Gastrocnemius medialis (tissue), 4 donors: ENCODE measurements around the gene AACS. TPM values are rescaled to one million over a fixed set of nuclear protein-coding genes. Genes with fewer than 3 reads are reported as not detected.

Experiments
- ATAC-seq, 2 donors: fragments of 150-250 bp; one replicate each; pipeline ENCODE4 v1.9.1; 2016
- DNase-seq, 2 donors: peaks; one replicate each; pipeline ENCODE4 v3.0.0-alpha.2; 2019
- H3K27ac ChIP-seq, 4 donors: fragments of 200-600 bp; sonication (generic); 1 replicate in 1 of 4; 2 replicates in 3 of 4; pipeline ENCODE4 v1.5.1; 2016 to 2018; ENCODE audit warnings: mild to moderate bottlenecking in 2 of 4, moderate library complexity in 1 of 4
- H3K27me3 ChIP-seq, 3 donors: fragments of 200-600 bp; sonication (generic) in 2 of 3; 1 replicate in 1 of 3; 2 replicates in 2 of 3; pipeline versions ENCODE4 v1.5.1 to v1.6.0; 2016 to 2019; ENCODE audit warnings: mild to moderate bottlenecking in 1 of 3, moderate library complexity in 1 of 3
- H3K36me3 ChIP-seq, 2 donors: fragments of 200-600 bp; sonication (generic) in 1 of 2; one replicate each; pipeline ENCODE4 v1.5.1; 2017 to 2018
- H3K4me1 ChIP-seq, 2 donors: fragments of 200-600 bp; sonication (generic) in 1 of 2; one replicate each; pipeline ENCODE4 v1.5.1; 2016 to 2017; ENCODE audit warnings: mild to moderate bottlenecking in 2 of 2
- H3K4me3 ChIP-seq, 4 donors: fragments of 200-600 bp; sonication (generic) in 3 of 4; 1 replicate in 1 of 4; 2 replicates in 3 of 4; pipeline ENCODE4 v1.5.1; 2016 to 2019; ENCODE audit warnings: mild to moderate bottlenecking in 2 of 4
- H3K9me3 ChIP-seq, 3 donors: fragments of 200-600 bp; sonication (generic) in 2 of 3; 1 replicate in 1 of 3; 2 replicates in 2 of 3; pipeline ENCODE4 v1.5.1; 2016 to 2019
- CTCF ChIP-seq, 5 experiments: fragments of 450-650 bp in 3 of 5; fragments of 200-600 bp in 2 of 5; sonication (generic) in 2 of 5; IDR thresholded peaks in 4 of 5; conservative IDR thresholded peaks in 1 of 5; 1 replicate in 4 of 5; 2 replicates in 1 of 5; pipeline ENCODE4 v1.5.1; 2016 to 2019; ENCODE audit warnings: antibody characterized with exemption in 5 of 5, mild to moderate bottlenecking in 3 of 5, moderate library complexity in 3 of 5
- POLR2A ChIP-seq, 2 donors: fragments of 450-650 bp; IDR thresholded peaks; one replicate each; pipeline ENCODE4 v1.6.1; 2017; ENCODE audit warnings: antibody characterized with exemption in 2 of 2, mild to moderate bottlenecking in 2 of 2, moderate library complexity in 2 of 2
- in situ Hi-C, 4 donors: fragments of 200-750 bp; cut with MboI; loops; one replicate each; pipeline versions ENCODE4 v1.15.0 to v1.8.0; 2017; ENCODE audit warnings: low sequenced_read_pairs in 4 of 4
- intact Hi-C: fragments of 100-400 bp; cut with DNase I; formaldehyde crosslinking; loops from one replicate; pipeline ENCODE4 v1.15.1; 2023; ENCODE audit warnings: low total_unique reads
- total RNA-seq, 4 donors: library from RNA; depleted of rRNA; stranded (reverse); fragments of >200 nt; gene quantifications; one replicate each; pipeline versions ENCODE4 v1.1.0 to v1.2.3, GENCODE V29; 2016

Gene AACS
- total RNA-seq, 4 donors from 2014 or later: 6.0 to 11.8 (median 8.8) TPM

- Histone ChIP-seq H3K4me1 (no peaks in the 10 kb centered on the region), H3K4me3 (no peak overlapping the region), H3K27ac (no peak overlapping the region), H3K27me3 (no peaks in the 10 kb centered on the region), H3K36me3 (peaks cover 0 to 25% of the 10 kb centered on the region in 2 donors), H3K9me3 (no peaks in the 10 kb centered on the region)
- no peak for ATAC-seq
- DNase-seq: no peak
- in situ Hi-C loops: no loop called here
- TF ChIP-seq CTCF (IDR thresholded peaks at IDR 0.05 in 4 of 5, conservative IDR thresholded peaks at IDR 0.05 in 1 of 5) (no peak), POLR2A (IDR thresholded peaks at IDR 0.05) (no peak)
- intact Hi-C loops: no loop called here
Observed at GRCh38 chr12:125091401-125091800, 26.2 kb downstream of the AACS start.

DNA sequence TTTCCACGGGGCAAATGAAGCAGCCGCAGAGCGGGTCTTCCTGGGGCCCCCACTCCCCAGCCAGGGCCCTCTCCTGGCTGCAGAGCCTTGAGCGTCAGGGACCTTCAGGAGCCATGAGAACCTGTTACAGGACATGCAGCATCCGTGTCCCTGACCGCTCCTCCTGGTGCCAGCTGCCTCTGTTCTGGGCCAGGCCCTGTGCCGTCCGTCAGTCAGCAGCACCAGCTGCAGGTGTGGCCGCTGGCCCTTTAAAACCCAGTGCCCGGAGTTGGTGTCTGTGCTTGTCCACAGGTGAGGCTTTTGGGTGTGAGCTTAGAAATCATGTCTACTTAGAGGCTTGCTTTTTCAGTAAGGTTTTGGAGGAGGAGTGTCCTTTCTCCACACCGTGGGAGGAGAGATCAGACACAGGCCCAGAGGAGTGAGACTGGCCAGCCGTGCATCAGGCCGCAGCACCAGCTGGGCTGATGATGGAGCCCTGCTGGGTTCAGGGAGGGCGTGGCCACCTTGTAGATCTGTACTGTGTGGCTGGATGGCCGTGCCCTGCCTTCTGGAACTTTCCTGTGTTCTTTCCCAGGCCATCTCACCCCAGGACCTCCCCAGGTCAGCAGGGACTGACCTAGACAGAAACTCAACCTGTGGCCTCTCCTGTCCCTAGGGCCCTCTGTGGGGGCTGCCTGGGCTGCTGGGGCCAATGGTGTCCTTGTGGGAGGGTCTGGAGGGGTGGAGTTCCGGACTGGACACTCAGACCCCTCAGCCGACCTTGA, 27.1 kb downstream of the AACS start:
- Histone ChIP-seq H3K36me3 (peaks cover 0 to 21% of the 10 kb centered on the region in 2 donors), H3K4me1 (no peaks in the 10 kb centered on the region), H3K27me3 (no peaks in the 10 kb centered on the region), H3K9me3 (no peaks in the 10 kb centered on the region), H3K27ac (no peak overlapping the region), H3K4me3 (no peak overlapping the region)
- no peak for DNase-seq
- in situ Hi-C loops: no loop called here
- no peak for ATAC-seq
- intact Hi-C loops: no loop called here
- TF ChIP-seq CTCF (IDR thresholded peaks at IDR 0.05 in 4 of 5, conservative IDR thresholded peaks at IDR 0.05 in 1 of 5): no peak
- no peak for TF ChIP-seq POLR2A (IDR thresholded peaks at IDR 0.05)

DNA sequence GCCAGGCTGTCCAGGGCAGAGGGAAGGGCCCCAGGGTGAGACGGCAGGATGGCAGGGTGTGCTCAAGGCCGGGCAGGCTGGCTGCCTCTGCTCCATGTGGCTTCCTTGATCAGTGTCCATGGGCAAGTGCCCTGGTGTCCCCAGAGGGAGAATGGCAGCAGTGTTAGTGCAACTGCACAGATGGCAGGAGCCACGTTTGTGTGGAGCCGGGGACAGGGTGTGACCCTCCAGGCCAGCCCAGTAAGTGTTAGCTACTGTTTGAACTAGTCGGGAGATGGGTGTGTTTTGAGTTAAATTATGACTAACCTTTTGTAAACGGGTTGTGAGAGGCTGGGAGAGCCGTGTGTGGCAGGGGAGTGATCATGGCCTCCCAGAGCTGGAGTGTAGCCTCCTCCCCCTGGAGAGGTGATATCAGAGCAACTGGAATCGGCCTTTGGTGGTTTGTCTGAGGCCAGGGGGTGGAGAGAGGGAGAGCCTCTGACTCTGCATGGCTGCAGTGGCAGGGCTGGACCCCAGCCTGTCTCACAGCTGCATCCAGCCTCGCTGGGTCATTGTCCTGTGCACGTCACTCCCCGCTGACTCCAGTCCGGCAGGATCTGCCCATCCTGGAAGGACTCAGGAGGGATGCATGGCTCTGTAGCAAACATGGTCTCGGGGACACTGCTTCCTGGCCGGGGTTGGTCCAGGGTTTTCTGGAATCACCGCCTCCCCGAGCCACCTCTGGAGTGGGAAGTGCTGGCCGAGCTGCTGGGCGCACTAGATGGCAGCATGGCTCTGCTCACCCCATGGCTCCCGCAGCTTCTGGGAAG, 27.8 kb downstream of the AACS start:
- no peak for ATAC-seq
- Histone ChIP-seq H3K4me3 (no peak overlapping the region), H3K27me3 (no peaks in the 10 kb centered on the region), H3K4me1 (no peaks in the 10 kb centered on the region), H3K9me3 (no peaks in the 10 kb centered on the region), H3K36me3 (peaks cover 0 to 13% of the 10 kb centered on the region in 2 donors), H3K27ac (no peak overlapping the region)
- in situ Hi-C loops (no loop called here), intact Hi-C loops (no loop called here)
- no peak for DNase-seq
- TF ChIP-seq POLR2A (IDR thresholded peaks at IDR 0.05): no peak
- no peak for TF ChIP-seq CTCF (IDR thresholded peaks at IDR 0.05 in 4 of 5, conservative IDR thresholded peaks at IDR 0.05 in 1 of 5)

GRCh38 chr12:125093681-125094330, 28.6 kb downstream of the AACS start:
- Histone ChIP-seq H3K36me3 (peaks cover 0 to 6% of the 10 kb centered on the region in 2 donors), H3K4me3 (no peak overlapping the region), H3K27ac (no peak overlapping the region), H3K9me3 (no peaks in the 10 kb centered on the region), H3K4me1 (no peaks in the 10 kb centered on the region), H3K27me3 (no peaks in the 10 kb centered on the region)
- in situ Hi-C loops (no loop called here), intact Hi-C loops (no loop called here)
- TF ChIP-seq POLR2A (IDR thresholded peaks at IDR 0.05) (no peak), CTCF (IDR thresholded peaks at IDR 0.05 in 4 of 5, conservative IDR thresholded peaks at IDR 0.05 in 1 of 5) (no peak)
- ATAC-seq: no peak
- no peak for DNase-seq
